Panc1 (cell line): Measurements from ENCODE around the gene SVIP.

ENCODE experiments used
- POLR2AphosphoS5 ChIP-seq: IDR thresholded peaks from 2 replicates; pipeline ENCODE4 v1.6.1; 2012; ENCODE audit warnings: mild to moderate bottlenecking, low read depth, low read length, moderate library complexity
- SIN3A ChIP-seq: IDR thresholded peaks from 2 replicates; pipeline ENCODE4 v1.6.1; 2012; ENCODE audit warnings: low read depth, mild to moderate bottlenecking, low read length, moderate library complexity, borderline replicate concordance; ENCODE audit not compliant: insufficient read depth
- TF ChIP-seq, protein P1 (sequence below): fragments of 450-650 bp; IDR thresholded peaks from 2 replicates; pipeline ENCODE4 v1.5.1; 2017; ENCODE audit warnings: mild to moderate bottlenecking

- TF ChIP-seq POLR2AphosphoS5 (no peak), SIN3A (no peak)
- TF ChIP-seq, protein P1, sequence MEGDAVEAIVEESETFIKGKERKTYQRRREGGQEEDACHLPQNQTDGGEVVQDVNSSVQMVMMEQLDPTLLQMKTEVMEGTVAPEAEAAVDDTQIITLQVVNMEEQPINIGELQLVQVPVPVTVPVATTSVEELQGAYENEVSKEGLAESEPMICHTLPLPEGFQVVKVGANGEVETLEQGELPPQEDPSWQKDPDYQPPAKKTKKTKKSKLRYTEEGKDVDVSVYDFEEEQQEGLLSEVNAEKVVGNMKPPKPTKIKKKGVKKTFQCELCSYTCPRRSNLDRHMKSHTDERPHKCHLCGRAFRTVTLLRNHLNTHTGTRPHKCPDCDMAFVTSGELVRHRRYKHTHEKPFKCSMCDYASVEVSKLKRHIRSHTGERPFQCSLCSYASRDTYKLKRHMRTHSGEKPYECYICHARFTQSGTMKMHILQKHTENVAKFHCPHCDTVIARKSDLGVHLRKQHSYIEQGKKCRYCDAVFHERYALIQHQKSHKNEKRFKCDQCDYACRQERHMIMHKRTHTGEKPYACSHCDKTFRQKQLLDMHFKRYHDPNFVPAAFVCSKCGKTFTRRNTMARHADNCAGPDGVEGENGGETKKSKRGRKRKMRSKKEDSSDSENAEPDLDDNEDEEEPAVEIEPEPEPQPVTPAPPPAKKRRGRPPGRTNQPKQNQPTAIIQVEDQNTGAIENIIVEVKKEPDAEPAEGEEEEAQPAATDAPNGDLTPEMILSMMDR = no peak
These were observed 30.6 kb upstream of the SVIP start, which contains the start of gene CCDC179 for GRCh38 chr11:22860241-22860640.
